Neural progenitor cell (in vitro differentiated cells): ENCODE results near the gene NINL.

Experiments used
- EZH2 ChIP-seq: fragments of 200-600 bp; sonication (generic); IDR thresholded peaks from 2 replicates; pipeline ENCODE4 v1.6.1; 2017; ENCODE audit warnings: antibody characterized with exemption, mild to moderate bottlenecking, moderate library complexity
- TF ChIP-seq, protein P1 (sequence below): fragments of 200-600 bp; sonication (generic); IDR thresholded peaks from 2 replicates; pipeline ENCODE4 v1.5.1; 2017; ENCODE audit warnings: antibody characterized with exemption, mild to moderate bottlenecking

DNA sequence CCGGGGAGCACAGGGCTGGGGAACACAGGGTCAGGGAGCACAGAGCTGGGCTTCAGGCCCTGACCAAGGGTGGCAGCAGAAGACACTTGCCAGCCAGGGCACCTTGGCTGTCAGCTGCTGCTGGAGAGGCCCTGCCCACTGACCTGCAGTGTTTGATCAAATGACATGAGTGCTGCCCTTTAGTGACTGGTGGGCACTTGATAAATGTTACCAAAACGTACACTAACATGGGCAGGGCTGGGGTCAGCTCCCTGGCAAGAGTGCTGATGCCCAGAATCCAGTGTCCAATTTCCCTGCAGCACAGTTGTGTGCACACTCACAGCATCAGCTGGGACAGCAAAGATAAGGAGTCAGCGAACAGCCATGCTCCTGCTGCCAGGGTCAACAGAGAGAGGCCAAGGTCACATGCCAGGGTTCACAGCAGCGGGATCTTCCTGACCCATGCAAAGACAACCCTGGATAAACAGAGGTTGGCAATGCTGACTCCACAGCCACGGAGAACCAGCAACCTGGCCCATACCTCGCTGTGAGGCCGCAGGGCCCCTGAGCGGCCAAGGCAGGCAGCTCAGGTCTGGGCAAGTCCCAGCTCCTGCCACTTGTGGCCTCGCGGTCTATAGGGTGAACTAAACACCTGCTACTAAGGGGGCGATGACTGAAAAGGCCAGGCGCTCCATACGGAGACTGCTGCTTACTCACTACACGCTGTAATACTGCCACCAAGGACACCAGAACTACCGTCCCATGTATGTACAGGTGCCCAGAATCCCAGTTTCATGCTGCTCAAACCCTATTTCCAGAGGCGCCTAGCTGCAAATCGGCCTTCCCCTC, 46.3 kb downstream of the NINL start:
- TF ChIP-seq, protein P1, sequence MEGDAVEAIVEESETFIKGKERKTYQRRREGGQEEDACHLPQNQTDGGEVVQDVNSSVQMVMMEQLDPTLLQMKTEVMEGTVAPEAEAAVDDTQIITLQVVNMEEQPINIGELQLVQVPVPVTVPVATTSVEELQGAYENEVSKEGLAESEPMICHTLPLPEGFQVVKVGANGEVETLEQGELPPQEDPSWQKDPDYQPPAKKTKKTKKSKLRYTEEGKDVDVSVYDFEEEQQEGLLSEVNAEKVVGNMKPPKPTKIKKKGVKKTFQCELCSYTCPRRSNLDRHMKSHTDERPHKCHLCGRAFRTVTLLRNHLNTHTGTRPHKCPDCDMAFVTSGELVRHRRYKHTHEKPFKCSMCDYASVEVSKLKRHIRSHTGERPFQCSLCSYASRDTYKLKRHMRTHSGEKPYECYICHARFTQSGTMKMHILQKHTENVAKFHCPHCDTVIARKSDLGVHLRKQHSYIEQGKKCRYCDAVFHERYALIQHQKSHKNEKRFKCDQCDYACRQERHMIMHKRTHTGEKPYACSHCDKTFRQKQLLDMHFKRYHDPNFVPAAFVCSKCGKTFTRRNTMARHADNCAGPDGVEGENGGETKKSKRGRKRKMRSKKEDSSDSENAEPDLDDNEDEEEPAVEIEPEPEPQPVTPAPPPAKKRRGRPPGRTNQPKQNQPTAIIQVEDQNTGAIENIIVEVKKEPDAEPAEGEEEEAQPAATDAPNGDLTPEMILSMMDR, result no peak
- no peak for TF ChIP-seq EZH2
